ENCODE measurements around the gene GRAMD1A.

DNA sequence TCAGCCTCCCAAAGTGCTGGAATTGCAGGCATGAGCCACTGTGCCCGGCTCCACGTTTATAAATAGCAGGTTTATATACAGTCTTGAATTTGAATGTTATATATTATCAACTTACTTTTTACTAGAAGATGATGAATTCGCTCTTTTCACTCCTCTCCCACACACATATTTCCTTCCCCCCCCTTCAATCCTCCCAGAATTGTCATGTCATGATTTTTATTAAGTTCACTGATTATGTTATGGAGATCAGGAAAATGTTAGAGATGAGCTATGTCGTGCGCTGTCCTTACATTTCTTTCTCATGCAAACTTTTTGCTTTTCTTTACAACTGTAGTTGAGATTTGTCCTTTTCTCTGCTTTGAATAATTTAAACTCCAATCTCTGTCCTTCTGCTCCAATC is 17.8 kb upstream of the GRAMD1A start:
- TF ChIP-seq, protein P1, sequence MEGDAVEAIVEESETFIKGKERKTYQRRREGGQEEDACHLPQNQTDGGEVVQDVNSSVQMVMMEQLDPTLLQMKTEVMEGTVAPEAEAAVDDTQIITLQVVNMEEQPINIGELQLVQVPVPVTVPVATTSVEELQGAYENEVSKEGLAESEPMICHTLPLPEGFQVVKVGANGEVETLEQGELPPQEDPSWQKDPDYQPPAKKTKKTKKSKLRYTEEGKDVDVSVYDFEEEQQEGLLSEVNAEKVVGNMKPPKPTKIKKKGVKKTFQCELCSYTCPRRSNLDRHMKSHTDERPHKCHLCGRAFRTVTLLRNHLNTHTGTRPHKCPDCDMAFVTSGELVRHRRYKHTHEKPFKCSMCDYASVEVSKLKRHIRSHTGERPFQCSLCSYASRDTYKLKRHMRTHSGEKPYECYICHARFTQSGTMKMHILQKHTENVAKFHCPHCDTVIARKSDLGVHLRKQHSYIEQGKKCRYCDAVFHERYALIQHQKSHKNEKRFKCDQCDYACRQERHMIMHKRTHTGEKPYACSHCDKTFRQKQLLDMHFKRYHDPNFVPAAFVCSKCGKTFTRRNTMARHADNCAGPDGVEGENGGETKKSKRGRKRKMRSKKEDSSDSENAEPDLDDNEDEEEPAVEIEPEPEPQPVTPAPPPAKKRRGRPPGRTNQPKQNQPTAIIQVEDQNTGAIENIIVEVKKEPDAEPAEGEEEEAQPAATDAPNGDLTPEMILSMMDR (IDR thresholded peaks at IDR 0.05), result no peak
- TF ChIP-seq POLR2A (IDR thresholded peaks at IDR 0.05; ENCODE audit: low read depth), result no peak
- no peak for TF ChIP-seq POLR2AphosphoS5 (IDR thresholded peaks at IDR 0.05)
